H9 (cell line): ENCODE data around the gene KRTAP10-11. TPM values are rescaled to one million over a fixed set of nuclear protein-coding genes. Genes with fewer than 3 reads are reported as not detected.

Experiments
- DNase-seq: peaks from one replicate; pipeline ENCODE4 v3.0.0-alpha.2; 2017
- H2AFZ ChIP-seq: one replicate; pipeline ENCODE4 v1.6.1; 2013; ENCODE audit warnings: mild to moderate bottlenecking, low read length, control low read depth, moderate library complexity
- H2AK5ac ChIP-seq: 2 replicates; pipeline ENCODE4 v1.6.1; 2013; ENCODE audit warnings: low read length, control low read depth, mixed read lengths; ENCODE audit not compliant: insufficient read length
- H2BK120ac ChIP-seq: one replicate; pipeline ENCODE4 v1.6.1; 2013; ENCODE audit warnings: low read depth, mild to moderate bottlenecking, low read length, control low read depth, inconsistent platforms; ENCODE audit not compliant: poor library complexity, severe bottlenecking
- H2BK12ac ChIP-seq: 2 replicates; pipeline ENCODE4 v1.6.1; 2013; ENCODE audit warnings: low read length, control low read depth, mixed read lengths, low read depth; ENCODE audit not compliant: insufficient read length
- H2BK15ac ChIP-seq: 2 replicates; pipeline ENCODE4 v1.6.1; 2013; ENCODE audit warnings: low read depth, low read length, control low read depth
- H2BK20ac ChIP-seq: one replicate; pipeline ENCODE4 v1.6.1; 2013; ENCODE audit warnings: low read depth, mild to moderate bottlenecking, low read length, control low read depth, inconsistent platforms; ENCODE audit not compliant: poor library complexity, severe bottlenecking
- H2BK5ac ChIP-seq: 2 replicates; pipeline ENCODE4 v1.6.1; 2013; ENCODE audit warnings: low read length, control low read depth, mixed read lengths; ENCODE audit not compliant: insufficient read length
- H3K14ac ChIP-seq: 2 replicates; pipeline ENCODE4 v1.6.1; 2013; ENCODE audit warnings: low read length, control low read depth; ENCODE audit not compliant: insufficient read depth
- H3K18ac ChIP-seq: 2 replicates; pipeline ENCODE4 v1.6.1; 2013; ENCODE audit warnings: low read depth, mild to moderate bottlenecking, mixed read lengths, low read length, control low read depth; ENCODE audit not compliant: insufficient read length
- H3K23ac ChIP-seq: 2 replicates; pipeline ENCODE4 v1.6.1; 2013; ENCODE audit warnings: low read length, control low read depth, mixed read lengths, low read depth; ENCODE audit not compliant: insufficient read length
- H3K23me2 ChIP-seq: 2 replicates; pipeline ENCODE4 v1.6.1; 2013; ENCODE audit warnings: low read depth, mild to moderate bottlenecking, mixed read lengths, low read length, control low read depth; ENCODE audit not compliant: insufficient read length, poor library complexity, severe bottlenecking
- H3K27ac ChIP-seq: 2 replicates; pipeline ENCODE4 v1.5.1; 2013; ENCODE audit warnings: low read length, control low read depth, mixed read lengths, low read depth; ENCODE audit not compliant: insufficient read length
- H3K27me3 ChIP-seq: 2 replicates; pipeline ENCODE4 v1.6.1; 2013; ENCODE audit warnings: low read length, control low read depth, inconsistent platforms; ENCODE audit not compliant: insufficient read depth
- H3K4ac ChIP-seq: 2 replicates; pipeline ENCODE4 v1.6.1; 2013; ENCODE audit warnings: low read depth, mild to moderate bottlenecking, control low read depth, inconsistent platforms, low read length, moderate library complexity
- H3K4me1 ChIP-seq: 2 replicates; pipeline ENCODE4 v1.6.1; 2013; ENCODE audit warnings: low read length, control low read depth, inconsistent platforms; ENCODE audit not compliant: insufficient read depth
- H3K4me2 ChIP-seq: 2 replicates; pipeline ENCODE4 v1.6.1; 2013; ENCODE audit warnings: low read length, control low read depth, mixed read lengths; ENCODE audit not compliant: insufficient read length, insufficient read depth
- H3K56ac ChIP-seq: 2 replicates; pipeline ENCODE4 v1.6.1; 2013; ENCODE audit warnings: low read depth, mild to moderate bottlenecking, mixed read lengths, low read length, control low read depth; ENCODE audit not compliant: insufficient read length
- H3K79me1 ChIP-seq: 2 replicates; pipeline ENCODE4 v1.6.1; 2013; ENCODE audit warnings: low read depth, mild to moderate bottlenecking, moderate library complexity, low read length, control low read depth, inconsistent platforms; ENCODE audit not compliant: insufficient read depth, poor library complexity, severe bottlenecking
- H3K79me2 ChIP-seq: 2 replicates; pipeline ENCODE4 v1.6.1; 2013; ENCODE audit warnings: low read length, control low read depth, inconsistent platforms; ENCODE audit not compliant: insufficient read depth
- H3K9ac ChIP-seq: 2 replicates; pipeline ENCODE4 v1.6.1; 2013; ENCODE audit warnings: low read length, control low read depth, mixed read lengths; ENCODE audit not compliant: insufficient read length; ENCODE audit errors: extremely low read depth
- H3K9me3 ChIP-seq: one replicate; pipeline ENCODE4 v1.6.1; 2013; ENCODE audit warnings: low read depth, low read length, inconsistent platforms; ENCODE audit not compliant: control insufficient read depth
- H3T11ph ChIP-seq: one replicate; pipeline ENCODE4 v1.6.1; 2013; ENCODE audit warnings: mild to moderate bottlenecking, low read length, control low read depth, inconsistent platforms
- H4K20me1 ChIP-seq: one replicate; pipeline ENCODE4 v1.6.1; 2013; ENCODE audit not compliant: control insufficient read depth, insufficient read length, insufficient read depth
- H4K5ac ChIP-seq: 2 replicates; pipeline ENCODE4 v1.6.1; 2013; ENCODE audit warnings: low read depth, mild to moderate bottlenecking, mixed read lengths, low read length, control low read depth; ENCODE audit not compliant: insufficient read length
- H4K8ac ChIP-seq: replicated peaks from 2 replicates; pipeline ENCODE4 v1.6.1; 2013; ENCODE audit warnings: low read length, control low read depth, mixed read lengths, low read depth; ENCODE audit not compliant: insufficient read length
- H4K91ac ChIP-seq: 2 replicates; pipeline ENCODE4 v1.6.1; 2013; ENCODE audit warnings: low read depth, mild to moderate bottlenecking, moderate library complexity, mixed read lengths, low read length, control low read depth; ENCODE audit not compliant: insufficient read length
- H3K27ac Mint-ChIP-seq, 3 experiments: 2 replicates in 2 of 3; 3 replicates in 1 of 3; pipeline ENCODE4 v1.8.0; 2020 to 2021; ENCODE audit warnings: mixed read lengths in 3 of 3, mild to moderate bottlenecking in 1 of 3, moderate library complexity in 1 of 3
- H3K27me3 Mint-ChIP-seq: 2 replicates; pipeline ENCODE4 v1.8.0; 2021; ENCODE audit warnings: low read depth, mild to moderate bottlenecking, moderate library complexity, mixed read lengths
- H3K36me3 Mint-ChIP-seq, 3 experiments: 2 replicates in 2 of 3; 3 replicates in 1 of 3; pipeline ENCODE4 v1.8.0; 2020 to 2021; ENCODE audit warnings: low read depth in 3 of 3, mixed read lengths in 3 of 3; ENCODE audit not compliant: insufficient read depth in 1 of 3
- H3K4me1 Mint-ChIP-seq, 2 experiments: 2 replicates each; pipeline ENCODE4 v1.8.0; 2020; ENCODE audit warnings: mixed read lengths in 2 of 2
- H3K4me3 Mint-ChIP-seq, 2 experiments: 2 replicates in 1 of 2; 3 replicates in 1 of 2; pipeline ENCODE4 v1.8.0; 2020 to 2021; ENCODE audit warnings: mild to moderate bottlenecking in 2 of 2, mixed read lengths in 2 of 2, moderate library complexity in 1 of 2
- H3K9me3 Mint-ChIP-seq, 2 experiments: 2 replicates in 1 of 2; 3 replicates in 1 of 2; pipeline ENCODE4 v1.8.0; 2020; ENCODE audit warnings: mild to moderate bottlenecking in 2 of 2, mixed read lengths in 2 of 2, moderate library complexity in 1 of 2
- CTCF ChIP-seq: fragments of 200-600 bp; sonication (generic); conservative IDR thresholded peaks from 3 replicates; pipeline ENCODE4 v1.8.0; 2021; ENCODE audit warnings: antibody characterized with exemption, mild to moderate bottlenecking
- WGBS: extraction: QIAGEN DNeasy Blood & Tissue Kit; methylation state at CpG from one replicate; pipeline ENCODE4 v1.1.7; 2013; ENCODE audit warnings: missing lambda C conversion rate, low lambda C conversion rate, mixed read lengths; ENCODE audit not compliant: insufficient read length; ENCODE audit errors: extremely low coverage; 5-methylcytosine and 5-hydroxymethylcytosine counted together
- total RNA-seq: library from RNA; stranded (reverse); gene quantifications from 2 replicates; pipeline ENCODE4 v1.2.1, GENCODE V29; 2021

Gene KRTAP10-11
- total RNA-seq, 1 experiment from 2014 or later, result not detected

DNA sequence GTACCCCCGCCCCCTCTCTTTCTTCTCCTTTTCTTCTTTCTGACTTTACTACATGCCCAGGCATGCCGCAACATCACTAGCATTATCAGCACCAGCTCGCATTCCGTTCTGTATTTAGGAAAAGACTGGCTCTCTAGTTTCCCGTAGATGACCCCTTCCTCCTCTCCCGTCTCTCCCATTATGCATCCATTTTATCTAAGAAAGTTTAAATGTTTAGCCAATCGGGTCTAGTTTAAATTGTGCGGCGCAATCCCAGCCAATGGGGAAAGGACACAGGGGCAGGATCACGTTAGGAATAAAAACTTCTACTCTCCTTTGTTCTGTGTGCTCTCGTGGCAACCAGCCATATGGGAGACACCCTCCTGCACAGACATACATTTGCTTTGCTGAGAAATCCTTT lies 48.2 kb upstream of the KRTAP10-11 start:
- no peak overlapping the region for H3K9ac ChIP-seq
- no peak overlapping the region for H3K4me2 ChIP-seq
- no peak overlapping the region for H2AK5ac ChIP-seq
- H3K9me3 ChIP-seq, result no peaks in the 10 kb centered on the region
- no peaks in the 10 kb centered on the region for H3K79me2 ChIP-seq
- no peak overlapping the region for H4K91ac ChIP-seq
- peaks cover 0 to 4% (median 0%) of the 10 kb centered on the region in 3 experiments; a peak in 1 of 7 replicates for H3K36me3 Mint-ChIP-seq
- H3K27ac Mint-ChIP-seq, result peak overlapping the region in 2 of 3 experiments; percentile 90 to 94; a peak in 4 of 7 replicates
- TF ChIP-seq CTCF, result no peak
- no peaks in the 10 kb centered on the region; the same call in 1 of the 2 replicates for H3K27me3 Mint-ChIP-seq
- H3K18ac ChIP-seq, result peak overlapping the region; percentile 73
- no peak overlapping the region for H3K4me3 Mint-ChIP-seq
- H2BK12ac ChIP-seq, result no peak overlapping the region
- no peak overlapping the region; the same call in 1 of the 2 replicates for H3K4ac ChIP-seq
- no peak overlapping the region for H2BK20ac ChIP-seq
- H3K23ac ChIP-seq, result no peak overlapping the region
- no peak overlapping the region for H4K5ac ChIP-seq
- DNase-seq, result peak; percentile 61
- H3K56ac ChIP-seq, result no peak overlapping the region
- no peak overlapping the region for H2BK5ac ChIP-seq
- H3K27me3 ChIP-seq, result no peaks in the 10 kb centered on the region
- no peaks in the 10 kb centered on the region for H4K20me1 ChIP-seq
- no peaks in the 10 kb centered on the region for H3K4me1 ChIP-seq
- H2BK120ac ChIP-seq, result no peak overlapping the region
- H3K14ac ChIP-seq, result peak overlapping the region; percentile 73; the same call in 1 of the 2 replicates
- peak overlapping the region; percentile 23 for H3T11ph ChIP-seq
- no CpG with 5 or more reads among the region's 11 CpGs for WGBS
- no peaks in the 10 kb centered on the region for H3K79me1 ChIP-seq
- no peaks in the 10 kb centered on the region; a peak in 2 of 5 replicates for H3K9me3 Mint-ChIP-seq
- H4K8ac ChIP-seq, result no peak overlapping the region
- peaks cover 46 to 57% of the 10 kb centered on the region in 2 experiments for H3K4me1 Mint-ChIP-seq
- H2AFZ ChIP-seq, result no peak overlapping the region
- no peak overlapping the region for H2BK15ac ChIP-seq
- peak overlapping the region; percentile 47 for H3K27ac ChIP-seq
- H3K23me2 ChIP-seq, result no peaks in the 10 kb centered on the region
